ENCODE results near the gene ARID2. TPM values are rescaled to one million over a fixed set of nuclear protein-coding genes. Genes with fewer than 3 reads are reported as not detected.

ARID2 gene
- total and polyA plus RNA-seq, 2 donors (not counting 1 experiment from before 2014, with no cell fraction given): 5.0 to 49.2 TPM

DNA sequence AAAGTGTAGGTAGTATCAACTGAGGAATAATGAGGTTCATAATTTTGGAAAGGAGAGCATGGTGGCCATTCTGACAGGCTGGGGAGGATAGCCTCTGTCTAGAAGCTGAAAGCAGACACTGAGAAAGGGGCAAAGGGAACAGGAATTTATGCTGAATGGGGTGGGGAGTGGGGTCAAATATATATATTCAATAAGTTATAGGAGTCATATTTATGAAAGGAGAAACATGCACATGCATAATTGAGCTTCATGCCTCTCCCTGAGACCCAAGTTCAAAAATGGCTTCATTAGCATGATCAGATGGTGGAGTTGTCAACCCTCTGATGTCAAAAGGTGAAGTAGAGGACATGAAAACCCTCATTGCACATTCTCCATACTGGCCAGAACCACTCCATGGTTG, 33.9 kb upstream of the ARID2 start:
- Histone ChIP-seq H3K4me2 (replicated peaks; ENCODE audit: low read depth, low read length, poor library complexity, severe bottlenecking) (no peak overlapping the region), H3K36me3 (replicated peaks in 1 of 2; ENCODE audit: control extremely low read depth in 1 of 2, control insufficient read depth in 1 of 2, extremely low read depth in 1 of 2, insufficient read depth in 2 of 2, low read length in 1 of 2) (no peaks in the 10 kb centered on the region), H3K79me2 (ENCODE audit: control insufficient read depth, insufficient read depth, low read length) (no peaks in the 10 kb centered on the region), H2AFZ (ENCODE audit: insufficient read depth, low read depth, low read length, poor library complexity, severe bottlenecking) (no peak overlapping the region), H3K4me3 (ENCODE audit: control extremely low read depth in 1 of 5, extremely low read depth in 1 of 5, insufficient read depth in 1 of 5, low read depth in 2 of 5, low read length in 4 of 5) (no peak overlapping the region), H3K27me3 (replicated peaks in 1 of 4; ENCODE audit: control extremely low read depth in 1 of 4, control insufficient read depth in 3 of 4, insufficient read depth in 4 of 4, low read length in 3 of 4) (no peaks in the 10 kb centered on the region), H3K9me3 (ENCODE audit: control extremely low read depth in 1 of 3, control insufficient read depth in 2 of 3, insufficient read depth in 1 of 3, low read length in 2 of 3) (peaks cover 0 to 16% (median 4%) of the 10 kb centered on the region in 3 donors), H4K20me1 (ENCODE audit: control insufficient read depth, insufficient read depth, low read length, poor library complexity, severe bottlenecking) (no peaks in the 10 kb centered on the region), H3K27ac (ENCODE audit: low read length in 2 of 2) (no peak overlapping the region), H3K9ac (ENCODE audit: low read length) (no peak overlapping the region), H3K4me1 (ENCODE audit: control insufficient read depth in 2 of 2, insufficient read depth in 2 of 2, low read length in 2 of 2) (no peaks in the 10 kb centered on the region)
- H3K27me3 Mint-ChIP-seq: no peaks in the 10 kb centered on the region
- H3K27ac Mint-ChIP-seq: no peak overlapping the region
- TF ChIP-seq, protein P1, sequence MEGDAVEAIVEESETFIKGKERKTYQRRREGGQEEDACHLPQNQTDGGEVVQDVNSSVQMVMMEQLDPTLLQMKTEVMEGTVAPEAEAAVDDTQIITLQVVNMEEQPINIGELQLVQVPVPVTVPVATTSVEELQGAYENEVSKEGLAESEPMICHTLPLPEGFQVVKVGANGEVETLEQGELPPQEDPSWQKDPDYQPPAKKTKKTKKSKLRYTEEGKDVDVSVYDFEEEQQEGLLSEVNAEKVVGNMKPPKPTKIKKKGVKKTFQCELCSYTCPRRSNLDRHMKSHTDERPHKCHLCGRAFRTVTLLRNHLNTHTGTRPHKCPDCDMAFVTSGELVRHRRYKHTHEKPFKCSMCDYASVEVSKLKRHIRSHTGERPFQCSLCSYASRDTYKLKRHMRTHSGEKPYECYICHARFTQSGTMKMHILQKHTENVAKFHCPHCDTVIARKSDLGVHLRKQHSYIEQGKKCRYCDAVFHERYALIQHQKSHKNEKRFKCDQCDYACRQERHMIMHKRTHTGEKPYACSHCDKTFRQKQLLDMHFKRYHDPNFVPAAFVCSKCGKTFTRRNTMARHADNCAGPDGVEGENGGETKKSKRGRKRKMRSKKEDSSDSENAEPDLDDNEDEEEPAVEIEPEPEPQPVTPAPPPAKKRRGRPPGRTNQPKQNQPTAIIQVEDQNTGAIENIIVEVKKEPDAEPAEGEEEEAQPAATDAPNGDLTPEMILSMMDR (IDR thresholded peaks at IDR 0.05): no peak
- TF ChIP-seq EZH2 (IDR thresholded peaks at IDR 0.05; ENCODE audit: borderline replicate concordance, insufficient read depth, low read depth, low read length, poor library complexity, severe bottlenecking): no peak
- no peaks in the 10 kb centered on the region for H3K9me3 Mint-ChIP-seq (ENCODE audit: insufficient read depth)
- DNase-seq (no peak), ATAC-seq (ENCODE audit: low read depth) (no peak)
- H3K4me1 Mint-ChIP-seq: no peaks in the 10 kb centered on the region
- intact Hi-C loops (cut with micrococcal nuclease): no loop called here
- no peak overlapping the region for H3K4me3 Mint-ChIP-seq
- POLR2A ChIA-PET: no interaction called here
- CTCF ChIA-PET: interaction anchor here (1.2 kb wide), 1 partner anchor 10 kb away, joined by 3 read pairs; no protein-coding TSS in a partner anchor

DNA sequence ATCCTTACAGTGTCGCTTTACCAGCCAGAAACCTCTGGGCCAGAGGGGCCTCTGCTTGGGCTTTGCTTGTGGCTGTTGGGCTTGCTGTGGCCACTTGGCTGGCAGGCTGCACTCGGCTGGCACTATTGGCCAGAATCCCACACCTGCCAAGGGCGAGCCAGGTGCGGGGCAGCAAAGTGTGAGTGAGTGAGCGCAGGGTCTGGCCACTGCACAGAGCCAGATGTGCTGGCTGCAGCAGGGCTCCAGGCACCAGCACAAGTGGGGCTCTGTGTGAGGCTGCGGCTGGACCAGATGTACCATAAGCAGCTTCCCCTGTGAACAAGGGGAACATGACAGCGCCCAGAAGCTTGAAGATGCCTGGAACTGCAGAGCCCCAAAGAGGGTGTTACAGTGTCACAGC, 33.5 kb upstream of the ARID2 start:
- POLR2A ChIA-PET: no interaction called here
- Histone ChIP-seq H3K9me3 (ENCODE audit: control extremely low read depth in 1 of 3, control insufficient read depth in 2 of 3, insufficient read depth in 1 of 3, low read length in 2 of 3) (peaks cover 0 to 16% (median 8%) of the 10 kb centered on the region in 3 donors), H2AFZ (ENCODE audit: insufficient read depth, low read depth, low read length, poor library complexity, severe bottlenecking) (no peak overlapping the region), H3K4me3 (ENCODE audit: control extremely low read depth in 1 of 5, extremely low read depth in 1 of 5, insufficient read depth in 1 of 5, low read depth in 2 of 5, low read length in 4 of 5) (no peak overlapping the region), H4K20me1 (ENCODE audit: control insufficient read depth, insufficient read depth, low read length, poor library complexity, severe bottlenecking) (no peaks in the 10 kb centered on the region), H3K27me3 (replicated peaks in 1 of 4; ENCODE audit: control extremely low read depth in 1 of 4, control insufficient read depth in 3 of 4, insufficient read depth in 4 of 4, low read length in 3 of 4) (no peaks in the 10 kb centered on the region), H3K36me3 (replicated peaks in 1 of 2; ENCODE audit: control extremely low read depth in 1 of 2, control insufficient read depth in 1 of 2, extremely low read depth in 1 of 2, insufficient read depth in 2 of 2, low read length in 1 of 2) (no peaks in the 10 kb centered on the region), H3K79me2 (ENCODE audit: control insufficient read depth, insufficient read depth, low read length) (no peaks in the 10 kb centered on the region), H3K27ac (ENCODE audit: low read length in 2 of 2) (no peak overlapping the region), H3K4me2 (replicated peaks; ENCODE audit: low read depth, low read length, poor library complexity, severe bottlenecking) (no peak overlapping the region), H3K4me1 (ENCODE audit: control insufficient read depth in 2 of 2, insufficient read depth in 2 of 2, low read length in 2 of 2) (no peaks in the 10 kb centered on the region), H3K9ac (ENCODE audit: low read length) (no peak overlapping the region)
- DNase-seq: no peak
- no peaks in the 10 kb centered on the region for H3K9me3 Mint-ChIP-seq (ENCODE audit: insufficient read depth)
- TF ChIP-seq EZH2 (IDR thresholded peaks at IDR 0.05; ENCODE audit: borderline replicate concordance, insufficient read depth, low read depth, low read length, poor library complexity, severe bottlenecking): no peak
- TF ChIP-seq, protein P1 (IDR thresholded peaks at IDR 0.05): no peak
- no peak overlapping the region for H3K27ac Mint-ChIP-seq
- no peaks in the 10 kb centered on the region for H3K27me3 Mint-ChIP-seq
- CTCF ChIA-PET: interaction anchor here (1.2 kb wide), 1 partner anchor 11 kb away, joined by 3 read pairs; no protein-coding TSS in a partner anchor
- no peak overlapping the region for H3K4me3 Mint-ChIP-seq
- ATAC-seq (ENCODE audit: low read depth): no peak
- H3K4me1 Mint-ChIP-seq: no peaks in the 10 kb centered on the region
- intact Hi-C loops (cut with micrococcal nuclease): no loop called here
- WGBS (ENCODE audit: insufficient coverage): 99% methylated on average over 7 of the region's 7 CpGs

Measured in B cell (primary cell).